Natural killer cell (primary cell): Measurements from ENCODE around the gene RASGRP4. TPM values are rescaled to one million over a fixed set of nuclear protein-coding genes. Genes with fewer than 3 reads are reported as not detected.

Experiments
- ATAC-seq, 3 donors: fragments of 150-1000 bp in 2 of 3; fragments of 200-7000 bp in 1 of 3; cut with Tn5 transposase; 1 replicate in 1 of 3; 2 replicates in 2 of 3; pipeline ENCODE4 v1.10.0; 2021; ENCODE audit warnings: mild to moderate bottlenecking in 2 of 3, moderate library complexity in 2 of 3
- DNase-seq, 2 donors: peaks; one replicate each; pipeline versions ENCODE4 v3.0.0 to v3.0.0-alpha.2; 2013 to 2021; ENCODE audit warnings: mixed read lengths in 1 of 2
- H3K27ac ChIP-seq: one replicate; pipeline ENCODE4 v1.5.1; 2013; ENCODE audit warnings: mild to moderate bottlenecking, low read length
- H3K27me3 ChIP-seq: one replicate; pipeline ENCODE4 v1.6.1; 2013; ENCODE audit warnings: low read length; ENCODE audit not compliant: control insufficient read depth, insufficient read depth
- H3K36me3 ChIP-seq: one replicate; pipeline ENCODE4 v1.6.1; 2013; ENCODE audit warnings: low read length; ENCODE audit not compliant: control insufficient read depth, insufficient read depth
- H3K4me1 ChIP-seq: one replicate; pipeline ENCODE4 v1.6.1; 2013; ENCODE audit warnings: low read length; ENCODE audit not compliant: control insufficient read depth, insufficient read depth
- H3K4me3 ChIP-seq: one replicate; pipeline ENCODE4 v1.5.1; 2013; ENCODE audit warnings: low read length
- H3K9me3 ChIP-seq: one replicate; pipeline ENCODE4 v1.6.1; 2013; ENCODE audit warnings: low read length; ENCODE audit not compliant: control insufficient read depth, insufficient read depth
- H3K27ac Mint-ChIP-seq, 2 donors: one replicate each; pipeline ENCODE4 v1.8.0; 2022; ENCODE audit warnings: mild to moderate bottlenecking in 2 of 2, mixed read lengths in 2 of 2, moderate library complexity in 1 of 2
- H3K27me3 Mint-ChIP-seq, 2 donors: one replicate each; pipeline ENCODE4 v1.8.0; 2022; ENCODE audit warnings: low read depth in 2 of 2, mixed read lengths in 2 of 2
- H3K36me3 Mint-ChIP-seq: one replicate; pipeline ENCODE4 v1.8.0; 2022; ENCODE audit warnings: mixed read lengths
- H3K4me1 Mint-ChIP-seq, 2 donors: one replicate each; pipeline ENCODE4 v1.8.0; 2022; ENCODE audit warnings: mixed read lengths in 2 of 2
- H3K4me3 Mint-ChIP-seq: one replicate; pipeline ENCODE4 v1.8.0; 2022; ENCODE audit warnings: mild to moderate bottlenecking, moderate library complexity, mixed read lengths
- H3K9me3 Mint-ChIP-seq, 2 donors: one replicate each; pipeline ENCODE4 v1.8.0; 2022; ENCODE audit warnings: mixed read lengths in 2 of 2
- CTCF ChIP-seq: fragments of 200-600 bp; IDR thresholded peaks from one replicate; pipeline ENCODE4 v1.8.0; 2022; ENCODE audit warnings: antibody characterized with exemption
- WGBS: methylation state at CpG from one replicate; pipeline ENCODE4 v1.1.7; 2013; ENCODE audit warnings: missing lambda C conversion rate; ENCODE audit not compliant: insufficient coverage; 5-methylcytosine and 5-hydroxymethylcytosine counted together
- intact Hi-C: fragments of 100-400 bp; cut with micrococcal nuclease; formaldehyde crosslinking; loops from one replicate; pipeline ENCODE4 v1.14.2; 2022
- total RNA-seq, 4 donors: library from RNA; stranded (reverse); fragments of 120-200 nt in 1 of 4; gene quantifications; one replicate each; pipeline versions ENCODE4 v1.2.3 to v1.2.4, GENCODE V29; 2013 to 2022

Gene RASGRP4
- total RNA-seq, 3 donors from 2014 or later (not counting 1 experiment from before 2014, with no cell fraction given): 2.3 to 9.3 (median 5.7) TPM

- intact Hi-C loops: no loop called here
- H3K4me3 Mint-ChIP-seq: no peak overlapping the region
These were observed 44.9 kb upstream of the RASGRP4 start for GRCh38 chr19:38470788-38471480.

GRCh38 chr19:38469151-38469550 lies 43.1 kb upstream of the RASGRP4 start:
- no peaks in the 10 kb centered on the region for H3K4me1 ChIP-seq
- no peak for DNase-seq
- WGBS: 79% methylated on average over 5 of the region's 5 CpGs
- H3K36me3 Mint-ChIP-seq: no peaks in the 10 kb centered on the region
- no peak for TF ChIP-seq CTCF
- H3K9me3 ChIP-seq: no peaks in the 10 kb centered on the region
- H3K4me3 ChIP-seq: no peak overlapping the region
- no peak overlapping the region for H3K27ac Mint-ChIP-seq
- no peak overlapping the region for H3K27ac ChIP-seq
- H3K4me1 Mint-ChIP-seq: no peaks in the 10 kb centered on the region
- H3K4me3 Mint-ChIP-seq: no peak overlapping the region
- no peaks in the 10 kb centered on the region for H3K27me3 ChIP-seq
- ATAC-seq: no peak
- intact Hi-C loops: no loop called here
- peaks cover 0 to 2% of the 10 kb centered on the region in 2 donors for H3K27me3 Mint-ChIP-seq
- H3K36me3 ChIP-seq: no peaks in the 10 kb centered on the region
- H3K9me3 Mint-ChIP-seq: no peaks in the 10 kb centered on the region

More at GRCh38 chr19:38470788-38471480, 44.9 kb upstream of the RASGRP4 start:
- H3K4me3 ChIP-seq: no peak overlapping the region
- no peak overlapping the region for H3K27ac Mint-ChIP-seq
- no peaks in the 10 kb centered on the region for H3K36me3 ChIP-seq
- no peak overlapping the region for H3K27ac ChIP-seq
- H3K9me3 Mint-ChIP-seq: no peaks in the 10 kb centered on the region
- H3K36me3 Mint-ChIP-seq: no peaks in the 10 kb centered on the region
- no peaks in the 10 kb centered on the region for H3K27me3 Mint-ChIP-seq
- no peak for DNase-seq
- H3K9me3 ChIP-seq: no peaks in the 10 kb centered on the region
- no peaks in the 10 kb centered on the region for H3K4me1 Mint-ChIP-seq
- H3K4me1 ChIP-seq: no peaks in the 10 kb centered on the region
- ATAC-seq: no peak
- H3K27me3 ChIP-seq: no peaks in the 10 kb centered on the region
- no peak for TF ChIP-seq CTCF
- 85% methylated on average over 12 of the region's 12 CpGs for WGBS

- intact Hi-C loops: no loop called here
- Mint-ChIP-seq H3K4me3 (no peak overlapping the region), H3K4me1 (no peaks in the 10 kb centered on the region), H3K36me3 (no peaks in the 10 kb centered on the region), H3K27ac (no peak overlapping the region), H3K9me3 (no peaks in the 10 kb centered on the region), H3K27me3 (peaks cover 0 to 2% of the 10 kb centered on the region in 2 donors)
- H3K9me3 ChIP-seq: no peaks in the 10 kb centered on the region
- DNase-seq (no peak), ATAC-seq (no peak)
- H3K36me3 ChIP-seq: no peaks in the 10 kb centered on the region
- H3K4me3 ChIP-seq: no peak overlapping the region
- no peaks in the 10 kb centered on the region for H3K4me1 ChIP-seq
- no peaks in the 10 kb centered on the region for H3K27me3 ChIP-seq
- no peak for TF ChIP-seq CTCF
- WGBS: 92% methylated on average over 17 of the region's 17 CpGs
- H3K27ac ChIP-seq: no peak overlapping the region
These were observed 41.8 kb upstream of the RASGRP4 start for GRCh38 chr19:38467541-38468525.
